Measurements from ENCODE around the gene KRTAP12-4.

- TF ChIP-seq CTCF (IDR thresholded peaks at IDR 0.05; ENCODE audit: low read depth, low read length) (no peak), EZH2phosphoT487 (IDR thresholded peaks at IDR 0.05; ENCODE audit: low read depth) (no peak)
Measured at GRCh38 chr21:44684483-44684882, 30.0 kb upstream of the KRTAP12-4 start.

All from OCI-LY3 (cell line).